IPS-NIHi7 (cell line): ENCODE measurements around the gene CHAMP1.
"Not testable (repeated sequence)": the region's sequence is repeated elsewhere in the genome, so short reads cannot be mapped to it uniquely, and the experiment has no call there.

Source experiments
- DNase-seq: peaks from one replicate; pipeline ENCODE4 v3.0.0; 2012; ENCODE audit warnings: mixed read lengths; ENCODE audit errors: extremely low spot score

The CHAMP1 gene

DNA sequence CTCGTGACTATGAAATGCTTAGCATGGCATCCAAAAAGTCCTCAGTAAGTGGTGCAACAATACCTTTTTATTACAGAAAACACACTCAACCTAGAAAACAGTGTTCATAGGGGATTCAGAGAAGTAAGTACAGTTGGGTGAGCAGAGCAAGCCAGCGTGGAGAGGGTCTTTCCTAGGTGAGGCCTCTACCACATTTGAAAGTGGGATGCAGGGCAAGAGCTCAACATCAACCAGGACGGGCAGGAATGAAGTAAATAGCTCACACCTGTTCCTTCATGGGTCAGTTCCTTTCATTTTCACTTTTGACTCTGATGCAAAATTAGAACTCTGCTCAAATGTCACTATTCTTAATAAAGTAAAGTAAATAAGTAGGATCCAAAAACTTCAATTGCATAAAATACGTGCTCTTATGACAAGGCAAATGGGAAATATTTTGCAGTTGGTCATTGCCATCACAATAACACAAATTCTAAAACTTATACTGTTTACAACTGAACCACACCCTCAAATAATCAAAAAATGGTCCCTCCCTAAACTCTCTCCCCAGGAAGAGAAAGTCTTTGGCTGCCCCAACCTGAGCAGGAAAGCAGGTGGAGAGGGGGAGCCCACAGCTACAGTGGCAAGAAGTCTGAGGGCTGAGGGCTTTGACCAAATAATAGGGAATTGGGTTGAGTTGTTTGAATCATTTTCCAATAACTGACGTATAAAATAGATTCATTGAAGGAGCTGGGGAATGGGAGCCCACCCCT lies 20.2 kb downstream of the CHAMP1 start:
- DNase-seq, result no peak

DNA sequence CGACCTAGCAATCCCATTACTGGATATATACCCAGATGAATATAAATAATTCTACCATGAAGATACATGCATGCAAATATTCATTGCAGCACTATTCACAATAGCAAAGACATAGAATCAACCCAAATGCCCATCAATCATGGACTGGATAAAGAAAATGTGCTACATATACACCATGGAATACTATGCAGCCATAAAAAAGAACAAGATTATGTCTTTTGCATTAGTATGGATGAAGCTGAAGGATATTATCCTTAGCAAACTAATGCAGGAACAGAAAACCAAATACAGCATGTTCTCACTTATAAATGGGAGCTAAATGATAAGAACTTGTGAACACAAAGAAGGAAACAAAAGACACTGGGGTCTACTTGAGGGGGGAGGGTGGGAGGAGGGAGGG lies 22.2 kb downstream of the CHAMP1 start:
- not testable (repeated sequence) for DNase-seq

DNA sequence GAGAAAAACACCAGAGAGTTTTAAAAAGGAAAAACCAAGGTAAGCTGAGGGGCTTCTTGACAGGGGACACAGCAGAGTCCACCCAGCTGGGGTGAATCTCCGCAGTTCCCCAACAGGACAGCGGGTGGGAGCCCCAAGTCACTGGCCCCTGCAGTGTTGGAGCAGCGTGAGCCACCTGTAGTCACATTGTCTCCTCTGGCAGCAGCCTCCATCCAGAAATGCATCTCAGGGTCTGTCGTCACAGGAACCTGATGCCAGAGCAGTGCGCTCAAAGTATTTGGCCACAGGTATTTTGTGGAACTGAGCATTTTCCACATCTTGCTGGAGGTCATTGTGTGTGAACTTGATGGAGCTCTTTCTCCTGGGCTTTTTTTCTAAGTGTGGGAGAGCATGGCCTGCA lies 24.7 kb downstream of the CHAMP1 start:
- DNase-seq, result no peak

DNA sequence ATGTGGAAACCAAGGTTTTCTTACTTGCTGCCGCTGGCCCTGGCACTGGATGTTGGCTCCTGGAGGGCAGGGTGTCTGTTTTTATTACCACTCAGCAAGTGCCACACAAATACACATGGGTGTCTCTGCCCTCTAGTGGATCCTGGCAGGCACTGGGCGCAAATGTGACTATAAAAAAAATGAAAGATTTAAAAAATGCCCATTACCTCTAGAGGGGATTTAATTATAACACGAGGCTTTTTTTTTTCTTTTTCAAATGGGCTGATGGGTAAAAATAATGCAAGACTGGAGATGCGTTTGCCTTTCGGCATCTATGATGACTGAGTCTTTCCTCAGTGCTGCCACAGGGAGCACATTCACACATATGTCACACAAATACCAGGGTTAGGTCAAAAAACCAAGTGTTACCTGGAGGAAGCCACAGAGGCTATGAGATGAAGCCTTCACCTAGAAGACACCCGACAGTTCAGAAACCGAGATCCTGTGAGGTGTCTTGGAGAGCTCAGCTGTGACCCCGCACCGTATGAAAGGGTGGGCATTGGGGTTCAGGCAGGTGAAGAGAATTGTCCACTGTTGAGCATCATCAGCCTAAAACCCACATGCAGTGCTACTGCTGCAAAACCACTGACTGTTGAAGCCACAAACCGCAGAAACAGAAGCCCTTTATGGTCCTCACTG lies 25.7 kb downstream of the CHAMP1 start:
- DNase-seq, result no peak

DNA sequence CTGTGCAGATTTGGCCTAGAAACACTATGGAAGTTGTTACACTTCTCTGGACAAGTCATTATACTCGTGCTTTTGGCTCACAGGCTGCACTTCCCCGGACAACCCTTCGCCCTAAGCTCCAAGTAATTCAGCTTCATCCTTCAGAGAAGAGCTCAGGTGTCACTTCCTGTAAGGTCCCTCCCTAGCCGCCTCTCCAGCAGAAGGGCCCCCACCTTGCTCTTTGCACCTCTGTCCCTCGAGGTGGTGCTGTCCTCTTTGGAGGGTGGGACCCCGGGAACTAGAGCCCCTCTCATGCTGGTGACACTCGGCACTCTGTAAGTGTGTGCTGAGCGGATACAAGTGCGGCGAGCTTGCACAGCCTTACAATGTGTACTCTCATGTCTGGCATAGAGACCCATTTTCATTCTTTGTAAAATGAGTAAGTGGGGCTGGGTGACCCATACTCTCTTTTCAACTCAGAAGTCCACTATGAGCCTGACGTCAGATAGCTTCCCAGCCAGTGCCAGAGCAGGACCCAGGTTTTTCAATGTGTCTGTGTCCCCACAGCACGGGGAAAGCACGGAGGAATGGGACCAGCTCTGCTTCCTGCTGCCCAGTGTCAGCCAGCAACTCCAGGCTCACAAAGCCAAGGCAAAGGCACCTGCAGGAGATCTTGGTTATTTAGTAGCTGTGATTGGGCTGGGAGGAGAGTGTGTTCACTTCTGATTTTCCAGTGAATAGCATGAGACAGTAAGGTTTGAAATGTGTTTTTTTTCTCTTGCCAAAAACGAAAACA lies 26.9 kb downstream of the CHAMP1 start:
- no peak for DNase-seq

DNA sequence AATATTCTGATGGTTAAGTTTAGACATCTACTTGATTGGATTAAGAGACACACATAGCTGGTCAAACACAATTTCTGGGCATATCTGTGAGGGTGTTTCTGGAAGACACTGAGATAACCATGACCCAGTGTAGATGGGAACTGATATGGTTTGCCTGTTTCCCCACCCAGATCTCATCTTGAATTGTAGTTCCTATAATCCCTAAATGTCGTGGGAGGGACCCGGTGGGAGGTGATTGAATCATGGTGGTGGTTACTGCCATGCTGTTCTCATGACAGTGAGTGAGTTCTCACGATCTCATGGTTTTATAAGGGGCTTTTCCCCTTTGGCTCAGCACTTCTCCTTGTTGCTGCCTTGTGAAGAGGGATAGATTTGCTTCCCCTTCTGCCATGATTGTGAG lies 33.0 kb downstream of the CHAMP1 start:
- DNase-seq, result not testable (repeated sequence)

DNA sequence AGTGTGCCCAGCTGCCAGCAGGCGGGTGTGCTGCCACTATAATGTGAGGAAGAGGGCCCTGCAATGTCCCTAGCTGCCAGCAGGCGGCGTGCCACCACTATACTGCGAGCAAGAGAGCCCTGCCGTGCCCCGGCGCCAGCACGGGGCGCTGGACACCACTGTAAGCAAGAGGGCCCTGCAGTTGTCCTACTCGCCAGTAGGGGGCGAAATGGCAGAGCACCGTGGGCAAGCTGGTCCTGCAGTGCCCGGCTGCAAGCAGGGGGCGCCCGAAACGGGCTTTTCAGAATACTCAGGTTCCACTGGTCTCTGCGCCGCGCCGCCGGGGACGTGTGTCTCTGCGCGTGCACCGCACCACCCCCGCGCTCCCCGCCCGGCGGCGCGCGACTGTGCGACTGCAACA lies 38.5 kb downstream of the CHAMP1 start:
- not testable (repeated sequence) for DNase-seq

DNA sequence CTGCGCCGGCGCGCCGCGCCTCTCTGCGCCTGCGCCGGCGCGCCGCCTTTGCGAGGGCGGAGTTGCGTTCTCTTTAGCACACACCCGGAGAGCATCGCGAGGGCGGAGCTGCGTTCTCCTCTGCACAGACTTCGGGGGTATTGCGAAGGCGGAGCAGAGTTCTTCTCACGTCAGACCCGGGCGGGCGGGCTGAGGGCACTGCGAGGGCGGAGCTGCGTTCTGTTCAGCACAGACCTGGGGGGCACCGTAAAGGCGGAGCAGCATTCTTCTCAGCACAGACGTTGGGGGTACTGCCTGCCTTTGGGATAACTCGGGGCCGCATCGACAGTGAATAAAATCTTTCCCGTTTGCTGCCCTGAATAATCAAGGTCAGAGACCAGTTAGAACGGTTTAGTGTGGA lies 39.1 kb downstream of the CHAMP1 start:
- DNase-seq, result not testable (repeated sequence)
